Astrocyte (in vitro differentiated cells and primary cell): ENCODE data around the gene VAV2. TPM values are rescaled to one million over a fixed set of nuclear protein-coding genes. Genes with fewer than 3 reads are reported as not detected.

Experiments used
- DNase-seq: peaks from one replicate; pipeline ENCODE4 v3.0.0-alpha.2; 2010; ENCODE audit warnings: low read depth
- FAIRE-seq: peaks from 2 replicates; lab custom pipeline; 2011; peaks lifted over from hg19 to GRCh38; lab: Jason Lieb, UNC
- H2AFZ ChIP-seq: 2 replicates; pipeline ENCODE4 v1.6.0; 2012; ENCODE audit warnings: low read depth, low read length, inconsistent platforms
- H3K27ac ChIP-seq: 2 replicates; pipeline ENCODE4 v1.5.1; 2011; ENCODE audit warnings: low read depth, low read length, inconsistent platforms
- H3K27me3 ChIP-seq: 2 replicates; pipeline ENCODE4 v1.6.0; 2011; ENCODE audit warnings: low read length, inconsistent platforms; ENCODE audit not compliant: insufficient read depth
- H3K36me3 ChIP-seq: 2 replicates; pipeline ENCODE4 v1.5.1; 2011; ENCODE audit warnings: low read length, inconsistent platforms; ENCODE audit not compliant: insufficient read depth
- H3K4me1 ChIP-seq: 2 replicates; pipeline ENCODE4 v1.5.1; 2011; ENCODE audit warnings: low read length, inconsistent platforms; ENCODE audit not compliant: insufficient read depth
- H3K4me2 ChIP-seq: 2 replicates; pipeline ENCODE4 v1.6.0; 2012; ENCODE audit warnings: low read length, inconsistent platforms
- H3K4me3 ChIP-seq: 2 replicates; pipeline ENCODE4 v1.5.1; 2011; ENCODE audit warnings: low read depth, mild to moderate bottlenecking, low read length, inconsistent platforms; ENCODE audit not compliant: insufficient read depth
- H3K79me2 ChIP-seq: 2 replicates; pipeline ENCODE4 v1.6.0; 2012; ENCODE audit warnings: mild to moderate bottlenecking, low read length, inconsistent platforms; ENCODE audit not compliant: insufficient read depth
- H3K9ac ChIP-seq: 2 replicates; pipeline ENCODE4 v1.6.0; 2012; ENCODE audit warnings: mild to moderate bottlenecking, low read length, inconsistent platforms
- H3K9me3 ChIP-seq: 2 replicates; pipeline ENCODE4 v1.5.1; 2012; ENCODE audit warnings: low read depth, mild to moderate bottlenecking, low read length, inconsistent platforms; ENCODE audit not compliant: insufficient read depth
- H4K20me1 ChIP-seq: 2 replicates; pipeline ENCODE4 v1.6.0; 2012; ENCODE audit warnings: low read length, inconsistent platforms; ENCODE audit not compliant: insufficient read depth
- H3K27ac Mint-ChIP-seq: one replicate; pipeline ENCODE4 v1.8.0; 2021; ENCODE audit warnings: mild to moderate bottlenecking, mixed read lengths; ENCODE audit not compliant: unreplicated experiment
- H3K27me3 Mint-ChIP-seq: one replicate; pipeline ENCODE4 v1.8.0; 2021; ENCODE audit warnings: low read depth, mixed read lengths; ENCODE audit not compliant: unreplicated experiment
- H3K36me3 Mint-ChIP-seq: one replicate; pipeline ENCODE4 v1.8.0; 2021; ENCODE audit warnings: low read depth, mixed read lengths; ENCODE audit not compliant: unreplicated experiment
- H3K4me1 Mint-ChIP-seq: one replicate; pipeline ENCODE4 v1.8.0; 2021; ENCODE audit warnings: low read depth, mixed read lengths; ENCODE audit not compliant: unreplicated experiment
- H3K4me3 Mint-ChIP-seq: one replicate; pipeline ENCODE4 v1.8.0; 2021; ENCODE audit warnings: mild to moderate bottlenecking, moderate library complexity, mixed read lengths; ENCODE audit not compliant: unreplicated experiment
- H3K9me3 Mint-ChIP-seq: one replicate; pipeline ENCODE4 v1.8.0; 2021; ENCODE audit warnings: mild to moderate bottlenecking, mixed read lengths; ENCODE audit not compliant: unreplicated experiment
- CTCF ChIP-seq: IDR thresholded peaks from 2 replicates; pipeline ENCODE4 v1.5.1; 2011; ENCODE audit warnings: low read depth, mild to moderate bottlenecking, inconsistent platforms, low read length, moderate library complexity; ENCODE audit not compliant: insufficient read depth
- EZH2 ChIP-seq: IDR thresholded peaks from 2 replicates; pipeline ENCODE4 v1.6.1; 2012; ENCODE audit warnings: mild to moderate bottlenecking, low read length, inconsistent platforms; ENCODE audit not compliant: insufficient read depth
- total RNA-seq: library from RNA; stranded (reverse); gene quantifications from 2 replicates; pipeline ENCODE4 v1.2.1, GENCODE V29; 2021

Gene VAV2
- total RNA-seq, 1 donor from 2014 or later = 36.5 TPM

- Histone ChIP-seq H3K27me3 (no peaks in the 10 kb centered on the region), H3K36me3 (no peaks in the 10 kb centered on the region), H3K4me2 (peak overlapping the region; percentile 74), H3K4me3 (no peak overlapping the region), H3K9me3 (no peaks in the 10 kb centered on the region), H2AFZ (no peak overlapping the region), H3K79me2 (peaks cover 80% of the 10 kb centered on the region), H4K20me1 (peaks cover 8% of the 10 kb centered on the region), H3K4me1 (peaks cover 38% of the 10 kb centered on the region), H3K27ac (peak overlapping the region; percentile 98), H3K9ac (peak overlapping the region; percentile 88)
- peak overlapping the region; percentile 98 for H3K27ac Mint-ChIP-seq
- peaks cover 8% of the 10 kb centered on the region for H3K36me3 Mint-ChIP-seq
- FAIRE-seq (no peak), DNase-seq (no peak)
- H3K4me3 Mint-ChIP-seq = no peak overlapping the region
- no peaks in the 10 kb centered on the region for H3K9me3 Mint-ChIP-seq
- no peak for TF ChIP-seq CTCF
- no peak for TF ChIP-seq EZH2
- no peaks in the 10 kb centered on the region for H3K27me3 Mint-ChIP-seq
- peaks cover 32% of the 10 kb centered on the region for H3K4me1 Mint-ChIP-seq
Measured at GRCh38 chr9:133873461-133873891, 118.6 kb downstream of the VAV2 start.

- peaks cover 9% of the 10 kb centered on the region for H3K36me3 Mint-ChIP-seq
- H3K36me3 ChIP-seq = no peaks in the 10 kb centered on the region
- no peaks in the 10 kb centered on the region for H3K27me3 ChIP-seq
- H3K79me2 ChIP-seq = peaks cover 80% of the 10 kb centered on the region
- H3K4me3 Mint-ChIP-seq = no peak overlapping the region
- no peaks in the 10 kb centered on the region for H3K27me3 Mint-ChIP-seq
- H3K4me1 Mint-ChIP-seq = peaks cover 32% of the 10 kb centered on the region
- peak overlapping the region; percentile 98 for H3K27ac Mint-ChIP-seq
- peak overlapping the region; percentile 98 for H3K27ac ChIP-seq
- FAIRE-seq (no peak), DNase-seq (no peak)
- H3K4me1 ChIP-seq = peaks cover 38% of the 10 kb centered on the region
- no peaks in the 10 kb centered on the region for H3K9me3 ChIP-seq
- H4K20me1 ChIP-seq = peaks cover 13% of the 10 kb centered on the region
- H3K4me3 ChIP-seq = no peak overlapping the region
- H3K9ac ChIP-seq = peak overlapping the region; percentile 88
- TF ChIP-seq EZH2 = no peak
- H3K4me2 ChIP-seq = peak overlapping the region; percentile 74
- no peak overlapping the region for H2AFZ ChIP-seq
- no peaks in the 10 kb centered on the region for H3K9me3 Mint-ChIP-seq
Measured at GRCh38 chr9:133873009-133873408, 119.1 kb downstream of the VAV2 start.

- no peaks in the 10 kb centered on the region for H3K27me3 Mint-ChIP-seq
- peaks cover 3% of the 10 kb centered on the region for H3K9me3 Mint-ChIP-seq
- no peaks in the 10 kb centered on the region for H3K9me3 ChIP-seq
- H3K36me3 Mint-ChIP-seq = peaks cover 8% of the 10 kb centered on the region
- H3K4me2 ChIP-seq = no peak overlapping the region
- FAIRE-seq (no peak), DNase-seq (no peak)
- peaks cover 33% of the 10 kb centered on the region for H3K4me1 ChIP-seq
- peaks cover 74% of the 10 kb centered on the region for H3K79me2 ChIP-seq
- no peak overlapping the region for H2AFZ ChIP-seq
- no peaks in the 10 kb centered on the region for H3K36me3 ChIP-seq
- H3K27ac Mint-ChIP-seq = peak overlapping the region; percentile 89
- H3K4me1 Mint-ChIP-seq = peaks cover 26% of the 10 kb centered on the region
- no peak overlapping the region for H3K27ac ChIP-seq
- H3K4me3 ChIP-seq = no peak overlapping the region
- no peak overlapping the region for H3K4me3 Mint-ChIP-seq
- peaks cover 23% of the 10 kb centered on the region for H4K20me1 ChIP-seq
- no peaks in the 10 kb centered on the region for H3K27me3 ChIP-seq
- H3K9ac ChIP-seq = no peak overlapping the region
- TF ChIP-seq EZH2 (no peak), CTCF (no peak)
Measured at GRCh38 chr9:133870598-133871595, 121.2 kb downstream of the VAV2 start.
